ENCODE results near the gene PDE6A. TPM values are rescaled to one million over a fixed set of nuclear protein-coding genes. Genes with fewer than 3 reads are reported as not detected.

Gene PDE6A
- total RNA-seq, 1 experiment from 2014 or later, result not detected

GRCh38 chr5:149930749-149931574 is 13.6 kb downstream of the PDE6A start (continued):
- TF ChIP-seq ARID4B (CRISPR knock-in tag; IDR thresholded peaks at IDR 0.05; ENCODE audit: borderline replicate concordance), result no peak
- TF ChIP-seq CREM (CRISPR knock-in tag; IDR thresholded peaks at IDR 0.05), result no peak
- no peak for TF ChIP-seq E2F5 (CRISPR knock-in tag; IDR thresholded peaks at IDR 0.05)
- no peak for TF ChIP-seq SOX15 (CRISPR knock-in tag; IDR thresholded peaks at IDR 0.05)
- TF ChIP-seq ZNF317 (CRISPR knock-in tag; IDR thresholded peaks at IDR 0.05; ENCODE audit: borderline replicate concordance, low read depth), result no peak
- TF ChIP-seq STAT6 (CRISPR knock-in tag; conservative IDR thresholded peaks at IDR 0.05; ENCODE audit: low read depth), result no peak
- no peak for TF ChIP-seq NR3C1 (CRISPR knock-in tag; conservative IDR thresholded peaks at IDR 0.05; ENCODE audit: low read depth)
- TF ChIP-seq E2F1 (CRISPR knock-in tag; IDR thresholded peaks at IDR 0.05), result no peak

GRCh38 chr5:149930043-149930748 is 14.4 kb downstream of the PDE6A start:
- no peak for ATAC-seq
- Mint-ChIP-seq H3K9me3 (no peaks in the 10 kb centered on the region), H3K36me3 (no peaks in the 10 kb centered on the region), H3K27ac (no peak overlapping the region), H3K4me3 (no peak overlapping the region), H3K4me1 (no peaks in the 10 kb centered on the region), H3K27me3 (ENCODE audit: low read depth) (no peaks in the 10 kb centered on the region)
- ChIA-PET POLR2A (no interaction called here), CTCF (interaction anchor here (1.1 kb wide), 1 partner anchor 60 kb away, joined by 3 read pairs; no protein-coding TSS in a partner anchor)
- DNase-seq (ENCODE audit: low spot score), result no peak
- TF ChIP-seq ZNF512 (CRISPR knock-in tag; IDR thresholded peaks at IDR 0.05; ENCODE audit: borderline replicate concordance) (no peak), MXD4 (CRISPR knock-in tag; IDR thresholded peaks at IDR 0.05; ENCODE audit: borderline replicate concordance) (no peak), ZNF138 (CRISPR knock-in tag; conservative IDR thresholded peaks at IDR 0.05) (no peak), CBFB (CRISPR knock-in tag; IDR thresholded peaks at IDR 0.05; ENCODE audit: low read depth) (no peak), SOX15 (CRISPR knock-in tag; IDR thresholded peaks at IDR 0.05) (no peak), RELA (CRISPR knock-in tag; IDR thresholded peaks at IDR 0.05; ENCODE audit: borderline replicate concordance) (no peak), ATF2 (CRISPR knock-in tag; IDR thresholded peaks at IDR 0.05; ENCODE audit: borderline replicate concordance, low read depth) (no peak), MAX (CRISPR knock-in tag; IDR thresholded peaks at IDR 0.05) (no peak), E2F4 (CRISPR knock-in tag; IDR thresholded peaks at IDR 0.05; ENCODE audit: borderline replicate concordance, low read depth) (no peak), OVOL2 (CRISPR knock-in tag; IDR thresholded peaks at IDR 0.05; ENCODE audit: borderline replicate concordance) (no peak), EMX1 (CRISPR knock-in tag; IDR thresholded peaks at IDR 0.05) (no peak), NFE2L1 (CRISPR knock-in tag; IDR thresholded peaks at IDR 0.05) (no peak), ETV6 (CRISPR knock-in tag; IDR thresholded peaks at IDR 0.05) (no peak)

Data from WTC11 (cell line).